HG03342 (cell line): ENCODE measurements around the gene TMEM245.

Experiments
- ATAC-seq: cut with Tn5 transposase; IDR thresholded peaks from one replicate; pipeline ENCODE4 v1.9.1; 2021; ENCODE audit warnings: mild to moderate bottlenecking, moderate library complexity; ENCODE audit not compliant: unreplicated experiment

The TMEM245 gene

GRCh38 chr9:109107402-109108240 lies 12.1 kb downstream of the TMEM245 start:
- no peak for ATAC-seq

- ATAC-seq = peak; percentile 75
These were observed 17.9 kb downstream of the TMEM245 start for GRCh38 chr9:109101810-109102209.

DNA sequence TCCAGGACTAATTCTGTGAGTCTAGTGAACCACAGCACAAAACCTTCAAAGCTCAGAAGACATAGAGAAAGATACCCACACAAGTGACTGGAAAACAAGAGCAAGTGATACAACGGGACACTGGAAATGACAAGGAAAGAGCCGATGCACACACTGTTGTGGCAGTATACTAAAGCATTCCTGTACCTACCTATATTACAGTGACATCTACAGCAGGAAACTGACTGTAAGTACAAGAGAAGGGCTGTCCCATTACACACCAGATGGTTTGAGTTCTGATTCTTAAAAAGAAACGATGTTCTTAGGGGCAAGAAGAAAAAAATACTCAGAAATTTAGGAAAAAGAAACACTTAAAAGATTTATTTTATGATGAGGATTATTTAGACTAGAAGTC lies 18.5 kb downstream of the TMEM245 start:
- ATAC-seq = no peak

DNA sequence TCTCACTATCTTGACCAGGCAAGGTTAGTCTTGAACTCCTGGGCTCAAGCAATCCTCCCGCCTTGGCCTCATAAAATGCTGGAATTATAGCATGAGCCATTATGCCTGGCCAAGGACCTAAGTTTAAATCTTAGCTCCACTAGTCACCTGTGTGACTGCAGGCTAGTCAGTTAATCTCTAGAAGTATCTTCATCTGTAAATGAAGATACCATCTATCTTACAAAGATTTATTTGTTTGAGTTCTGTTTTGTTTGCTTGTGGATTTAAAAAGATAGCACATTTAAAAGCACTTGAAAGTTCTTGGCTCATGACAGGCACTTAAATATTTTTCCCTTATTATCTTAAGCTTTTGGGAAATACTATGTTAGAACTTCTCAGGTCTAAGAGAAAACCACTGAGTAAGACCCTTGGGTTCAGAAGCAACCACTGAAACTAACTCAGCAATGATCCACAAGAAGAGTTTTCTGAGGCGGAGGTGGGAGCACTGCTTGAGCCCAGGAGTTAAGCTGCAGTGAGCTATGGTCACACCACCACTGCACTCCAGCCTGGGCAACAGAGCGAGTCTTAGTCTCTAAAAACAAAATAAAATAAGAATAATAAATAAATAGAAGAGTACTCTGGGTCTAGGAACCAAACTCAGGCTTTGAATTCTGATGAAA lies 19.1 kb downstream of the TMEM245 start:
- no peak for ATAC-seq

- no peak for ATAC-seq
These were observed 20.8 kb downstream of the TMEM245 start for GRCh38 chr9:109098960-109099308.

GRCh38 chr9:109098171-109098959 lies 21.4 kb downstream of the TMEM245 start:
- no peak for ATAC-seq

DNA sequence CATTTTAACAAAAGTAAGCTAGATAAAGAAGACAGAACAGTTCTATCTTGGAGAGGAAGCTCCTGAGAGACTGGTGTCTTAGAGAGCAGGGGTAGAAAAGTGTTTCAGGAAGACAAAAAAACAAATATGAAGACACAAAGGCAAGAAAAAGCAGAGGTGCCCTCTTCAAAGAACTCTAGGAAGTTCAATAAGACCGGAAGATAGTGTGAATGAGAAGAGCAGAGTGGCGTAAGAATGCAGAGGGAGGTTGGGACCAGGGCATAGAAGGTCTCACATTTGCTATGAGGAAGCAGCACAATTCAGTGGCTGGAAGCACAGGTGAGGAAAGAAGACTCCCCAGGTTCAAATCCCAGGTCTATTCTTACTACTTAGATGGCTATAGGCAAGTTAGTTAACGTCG lies 22.6 kb downstream of the TMEM245 start:
- no peak for ATAC-seq

- ATAC-seq = no peak
These were observed 24.4 kb downstream of the TMEM245 start for GRCh38 chr9:109095321-109095720.

GRCh38 chr9:109094268-109094667 lies 25.5 kb downstream of the TMEM245 start:
- no peak for ATAC-seq

DNA sequence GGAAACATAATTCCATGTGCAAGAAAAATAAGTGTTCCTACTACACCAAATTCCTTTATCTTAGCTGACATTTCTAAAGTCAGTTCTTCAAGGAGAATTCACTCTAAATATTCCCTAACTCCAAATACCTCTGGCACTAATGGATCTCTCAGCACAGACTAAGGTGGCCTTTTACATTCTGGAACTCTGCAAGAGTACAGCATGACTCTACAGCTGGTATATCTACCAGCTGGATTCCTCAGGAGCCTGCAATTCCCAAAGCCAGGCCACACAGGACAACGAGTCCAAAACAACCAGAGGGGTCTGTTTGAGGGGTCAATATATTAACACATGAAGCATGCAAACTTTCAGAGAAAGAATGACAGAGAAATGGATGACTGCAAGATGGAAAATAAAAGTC lies 27.2 kb downstream of the TMEM245 start:
- ATAC-seq = no peak

DNA sequence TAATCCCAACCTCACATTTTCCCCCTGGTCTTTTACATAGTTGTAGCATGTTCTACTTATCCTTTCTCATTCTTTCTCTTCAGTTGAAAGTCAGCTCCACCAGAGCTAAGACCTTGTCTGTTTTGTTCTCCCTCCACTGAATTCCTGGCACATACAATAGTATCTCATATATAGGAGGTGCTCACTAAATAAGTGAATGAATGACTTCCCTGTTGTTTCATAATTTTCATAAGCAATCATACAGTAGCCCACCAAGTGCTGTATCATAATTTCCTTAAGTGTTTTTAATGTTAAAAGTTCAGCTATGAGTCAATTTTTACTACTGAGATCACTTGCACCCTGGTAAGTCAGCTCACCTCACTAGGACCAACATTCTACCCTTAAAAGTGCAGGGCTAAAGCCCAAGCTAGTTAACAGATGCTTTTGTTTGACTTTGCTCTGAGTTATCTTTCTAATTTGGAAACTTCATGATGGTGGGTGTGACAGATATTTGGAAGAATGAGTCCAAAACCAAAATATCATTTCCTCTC lies 27.6 kb downstream of the TMEM245 start:
- no peak for ATAC-seq

- ATAC-seq = no peak
These were observed 31.5 kb downstream of the TMEM245 start for GRCh38 chr9:109088221-109088620.

DNA sequence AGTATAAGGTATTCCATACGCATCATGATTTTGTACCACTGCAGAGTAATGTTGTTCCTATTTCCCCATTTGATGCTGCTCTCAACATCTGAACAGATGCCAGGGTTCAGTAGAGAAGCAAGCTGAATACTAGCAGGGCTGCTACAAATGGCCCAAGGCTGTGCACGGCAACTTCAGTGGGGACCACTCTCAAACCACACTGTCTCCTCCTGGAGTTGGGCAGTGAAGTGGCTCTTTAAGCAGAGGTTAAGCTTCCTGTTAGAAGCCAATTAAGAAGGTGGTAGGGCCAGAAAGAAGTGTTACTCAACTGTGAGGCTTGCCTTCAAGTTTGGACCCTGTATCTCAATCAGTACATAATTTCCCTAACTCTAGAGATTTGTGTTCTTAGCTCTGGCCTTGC lies 32.0 kb downstream of the TMEM245 start:
- ATAC-seq = no peak

DNA sequence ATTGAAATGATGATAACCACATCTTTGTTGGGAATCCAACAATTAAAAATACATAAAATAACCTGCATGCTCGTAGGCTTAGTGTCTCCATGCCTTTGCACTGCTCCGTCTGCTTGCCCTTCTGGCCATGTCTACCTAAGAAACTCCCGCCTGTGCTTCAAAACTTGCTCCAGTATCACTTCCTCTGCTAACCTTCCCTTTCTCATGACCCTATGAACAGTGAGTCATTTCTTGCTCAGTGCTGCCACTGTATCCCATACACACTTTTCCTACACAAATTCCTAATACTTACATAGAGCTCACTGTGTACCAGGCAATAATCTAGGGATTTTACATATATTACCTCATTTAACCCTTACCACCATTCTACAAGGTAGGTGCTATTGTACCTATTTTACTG lies 33.5 kb downstream of the TMEM245 start:
- peak; percentile 89 for ATAC-seq

- ATAC-seq = no peak
These were observed 34.2 kb downstream of the TMEM245 start for GRCh38 chr9:109085510-109085909.

DNA sequence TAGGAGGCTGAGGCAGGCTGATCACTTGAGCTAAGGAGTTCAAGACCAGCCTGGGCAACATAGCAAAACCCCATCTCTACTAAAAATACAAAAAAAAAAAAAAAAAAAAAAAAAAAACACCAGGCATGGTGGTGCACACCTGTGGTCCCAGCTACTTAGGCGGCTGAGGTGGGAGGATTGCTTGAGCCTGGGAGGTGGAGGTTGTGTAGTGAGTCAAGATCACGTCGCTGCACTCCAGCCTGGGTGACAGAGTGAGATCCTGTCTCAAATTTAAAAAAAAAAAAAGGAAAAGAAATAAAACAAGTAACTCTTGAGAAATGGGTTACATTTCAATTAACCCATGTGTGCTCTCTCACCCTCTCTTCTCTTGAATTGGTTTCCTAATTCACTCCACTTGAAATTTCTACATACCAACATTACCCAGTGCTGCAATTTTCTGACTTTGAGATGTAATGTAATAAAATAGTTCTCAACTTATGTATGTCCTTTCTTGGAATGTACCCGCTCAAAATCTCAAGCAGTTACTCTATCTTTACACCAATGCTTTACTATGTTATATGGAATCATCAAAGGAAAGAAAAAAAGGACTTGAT lies 35.8 kb downstream of the TMEM245 start:
- ATAC-seq = no peak

GRCh38 chr9:109083141-109083540 lies 36.6 kb downstream of the TMEM245 start:
- no peak for ATAC-seq

DNA sequence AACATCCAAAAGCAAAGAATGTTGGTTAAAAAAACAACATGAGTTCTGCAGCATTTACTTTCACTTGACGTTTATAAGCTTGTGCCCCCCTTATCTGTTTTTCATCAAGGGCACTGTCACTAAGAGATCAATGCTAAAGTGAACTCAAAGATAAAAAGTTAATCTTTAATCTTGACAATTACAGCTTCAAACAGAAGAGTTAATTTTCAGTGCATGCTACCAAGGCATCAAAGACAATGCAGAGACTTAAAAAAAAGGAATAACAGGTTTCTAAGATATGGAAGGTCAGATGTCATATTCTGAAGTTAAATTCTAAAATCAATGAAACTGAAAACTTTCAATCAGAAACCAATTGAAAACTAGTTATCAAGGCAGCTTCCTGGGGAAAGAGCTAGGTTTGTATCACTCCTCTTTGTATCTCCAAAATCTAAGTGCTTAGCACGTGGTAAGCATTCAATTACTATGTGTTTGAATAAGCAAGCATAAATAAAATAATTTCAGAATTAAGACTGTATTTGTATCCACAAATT lies 37.6 kb downstream of the TMEM245 start:
- no peak for ATAC-seq

- ATAC-seq = no peak
These were observed 45.4 kb downstream of the TMEM245 start for GRCh38 chr9:109074236-109074889.

DNA sequence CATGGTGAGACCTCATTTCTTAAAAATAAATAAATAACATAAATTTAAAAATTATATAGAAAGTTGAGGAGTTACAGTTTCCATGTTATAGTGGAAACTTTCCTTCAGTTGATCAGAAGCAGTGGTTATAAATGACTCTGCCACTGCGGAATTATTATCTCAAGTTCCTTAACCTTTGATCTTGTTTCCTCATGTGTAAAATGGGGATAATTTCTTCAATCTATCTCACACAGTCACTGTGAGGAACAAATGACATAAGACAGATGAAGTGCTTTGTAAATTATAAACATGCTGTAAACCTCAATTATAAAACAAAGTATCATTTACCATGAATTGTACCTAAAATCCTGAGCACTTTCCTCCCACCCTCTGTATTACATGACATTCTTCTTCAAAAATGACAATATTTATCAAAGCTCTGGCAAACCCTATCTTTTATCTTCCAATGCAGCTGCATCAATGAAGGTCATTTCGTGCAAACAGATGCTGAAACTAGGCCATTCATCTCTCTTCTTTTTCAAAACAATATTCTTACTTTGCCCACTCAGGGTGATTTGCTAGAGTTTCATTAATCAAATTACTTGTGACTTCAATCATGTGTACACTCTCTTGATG lies 46.8 kb downstream of the TMEM245 start:
- no peak for ATAC-seq
